ENCODE results near the gene CALN1.

GRCh38 chr7:71753956-71754664 lies 658.0 kb downstream of the CALN1 start:
- TF ChIP-seq POLR2AphosphoS5 (IDR thresholded peaks at IDR 0.05) (no peak), CTCF (IDR thresholded peaks at IDR 0.05) (no peak), POLR2A (IDR thresholded peaks at IDR 0.05) (no peak)

Data from prostate gland (tissue), 2 donors.